ENCODE results near the gene CLDN22. TPM values are rescaled to one million over a fixed set of nuclear protein-coding genes. Genes with fewer than 3 reads are reported as not detected.

CLDN22 gene
- total and polyA plus RNA-seq, 4 donors, result 0.05 TPM; not detected in 3

DNA sequence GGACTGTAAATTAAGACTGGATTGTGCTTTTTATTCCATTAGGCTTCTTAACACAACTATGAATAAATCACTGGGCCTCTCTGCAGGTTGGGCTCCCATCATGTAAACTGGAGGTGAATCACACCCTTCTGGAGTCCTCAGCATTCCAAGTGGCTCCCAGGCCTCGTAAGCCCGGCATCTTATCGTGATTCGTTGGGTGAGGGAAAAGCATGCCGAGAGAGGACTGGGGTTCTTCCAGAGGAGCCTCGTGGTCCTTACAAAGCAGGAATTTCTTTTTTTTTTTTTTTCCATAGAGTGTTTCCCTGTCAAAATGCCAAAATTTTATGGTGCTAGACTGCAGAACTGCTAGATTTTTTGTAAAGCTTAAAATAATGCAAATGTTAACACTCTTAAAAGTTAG, 20.0 kb downstream of the CLDN22 start:
- Histone ChIP-seq H3K27ac (ENCODE audit: low read depth in 1 of 2, low read length in 2 of 2) (no peak overlapping the region), H3K36me3 (ENCODE audit: control insufficient read depth in 4 of 4, insufficient read depth in 3 of 4, low read depth in 1 of 4, low read length in 3 of 4) (peaks cover 4 to 32% (median 19%) of the 10 kb centered on the region in 4 donors), H3K9me3 (ENCODE audit: control insufficient read depth in 4 of 4, low read length in 3 of 4) (no peaks in the 10 kb centered on the region), H3K4me1 (ENCODE audit: control insufficient read depth in 4 of 4, insufficient read depth in 4 of 4, low read length in 3 of 4) (no peaks in the 10 kb centered on the region), H3K27me3 (ENCODE audit: control insufficient read depth in 4 of 4, insufficient read depth in 4 of 4, low read length in 3 of 4) (no peaks in the 10 kb centered on the region), H3K4me3 (ENCODE audit: low read depth in 1 of 3, low read length in 3 of 3) (no peak overlapping the region), H3K9ac (ENCODE audit: low read depth in 1 of 2, low read length in 2 of 2) (no peak overlapping the region)
- no peak for DNase-seq (ENCODE audit: low spot score)
- 77% methylated on average over 6 of the region's 6 CpGs for WGBS
- TF ChIP-seq, protein P1, sequence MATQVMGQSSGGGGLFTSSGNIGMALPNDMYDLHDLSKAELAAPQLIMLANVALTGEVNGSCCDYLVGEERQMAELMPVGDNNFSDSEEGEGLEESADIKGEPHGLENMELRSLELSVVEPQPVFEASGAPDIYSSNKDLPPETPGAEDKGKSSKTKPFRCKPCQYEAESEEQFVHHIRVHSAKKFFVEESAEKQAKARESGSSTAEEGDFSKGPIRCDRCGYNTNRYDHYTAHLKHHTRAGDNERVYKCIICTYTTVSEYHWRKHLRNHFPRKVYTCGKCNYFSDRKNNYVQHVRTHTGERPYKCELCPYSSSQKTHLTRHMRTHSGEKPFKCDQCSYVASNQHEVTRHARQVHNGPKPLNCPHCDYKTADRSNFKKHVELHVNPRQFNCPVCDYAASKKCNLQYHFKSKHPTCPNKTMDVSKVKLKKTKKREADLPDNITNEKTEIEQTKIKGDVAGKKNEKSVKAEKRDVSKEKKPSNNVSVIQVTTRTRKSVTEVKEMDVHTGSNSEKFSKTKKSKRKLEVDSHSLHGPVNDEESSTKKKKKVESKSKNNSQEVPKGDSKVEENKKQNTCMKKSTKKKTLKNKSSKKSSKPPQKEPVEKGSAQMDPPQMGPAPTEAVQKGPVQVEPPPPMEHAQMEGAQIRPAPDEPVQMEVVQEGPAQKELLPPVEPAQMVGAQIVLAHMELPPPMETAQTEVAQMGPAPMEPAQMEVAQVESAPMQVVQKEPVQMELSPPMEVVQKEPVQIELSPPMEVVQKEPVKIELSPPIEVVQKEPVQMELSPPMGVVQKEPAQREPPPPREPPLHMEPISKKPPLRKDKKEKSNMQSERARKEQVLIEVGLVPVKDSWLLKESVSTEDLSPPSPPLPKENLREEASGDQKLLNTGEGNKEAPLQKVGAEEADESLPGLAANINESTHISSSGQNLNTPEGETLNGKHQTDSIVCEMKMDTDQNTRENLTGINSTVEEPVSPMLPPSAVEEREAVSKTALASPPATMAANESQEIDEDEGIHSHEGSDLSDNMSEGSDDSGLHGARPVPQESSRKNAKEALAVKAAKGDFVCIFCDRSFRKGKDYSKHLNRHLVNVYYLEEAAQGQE (IDR thresholded peaks at IDR 0.05), result no peak
- TF ChIP-seq GABPA (IDR thresholded peaks at IDR 0.05 in 1 of 2, conservative IDR thresholded peaks at IDR 0.05 in 1 of 2) (no peak), FOXA2 (IDR thresholded peaks at IDR 0.05) (no peak), HNF4G (IDR thresholded peaks at IDR 0.05) (no peak), YY1 (IDR thresholded peaks at IDR 0.05) (no peak), RAD21 (IDR thresholded peaks at IDR 0.05) (no peak), EGR1 (IDR thresholded peaks at IDR 0.05; ENCODE audit: low read depth in 2 of 2) (no peak), HNF4A (conservative IDR thresholded peaks at IDR 0.05) (no peak), JUND (IDR thresholded peaks at IDR 0.05) (no peak), SP1 (IDR thresholded peaks at IDR 0.05) (no peak), FOXA1 (IDR thresholded peaks at IDR 0.05) (no peak), TAF1 (conservative IDR thresholded peaks at IDR 0.05) (no peak)
- TF ChIP-seq, protein P2, sequence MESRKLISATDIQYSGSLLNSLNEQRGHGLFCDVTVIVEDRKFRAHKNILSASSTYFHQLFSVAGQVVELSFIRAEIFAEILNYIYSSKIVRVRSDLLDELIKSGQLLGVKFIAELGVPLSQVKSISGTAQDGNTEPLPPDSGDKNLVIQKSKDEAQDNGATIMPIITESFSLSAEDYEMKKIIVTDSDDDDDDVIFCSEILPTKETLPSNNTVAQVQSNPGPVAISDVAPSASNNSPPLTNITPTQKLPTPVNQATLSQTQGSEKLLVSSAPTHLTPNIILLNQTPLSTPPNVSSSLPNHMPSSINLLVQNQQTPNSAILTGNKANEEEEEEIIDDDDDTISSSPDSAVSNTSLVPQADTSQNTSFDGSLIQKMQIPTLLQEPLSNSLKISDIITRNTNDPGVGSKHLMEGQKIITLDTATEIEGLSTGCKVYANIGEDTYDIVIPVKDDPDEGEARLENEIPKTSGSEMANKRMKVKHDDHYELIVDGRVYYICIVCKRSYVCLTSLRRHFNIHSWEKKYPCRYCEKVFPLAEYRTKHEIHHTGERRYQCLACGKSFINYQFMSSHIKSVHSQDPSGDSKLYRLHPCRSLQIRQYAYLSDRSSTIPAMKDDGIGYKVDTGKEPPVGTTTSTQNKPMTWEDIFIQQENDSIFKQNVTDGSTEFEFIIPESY (IDR thresholded peaks at IDR 0.05), result no peak
- TF ChIP-seq, protein P3, sequence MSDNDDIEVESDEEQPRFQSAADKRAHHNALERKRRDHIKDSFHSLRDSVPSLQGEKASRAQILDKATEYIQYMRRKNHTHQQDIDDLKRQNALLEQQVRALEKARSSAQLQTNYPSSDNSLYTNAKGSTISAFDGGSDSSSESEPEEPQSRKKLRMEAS (IDR thresholded peaks at IDR 0.05), result no peak
- TF ChIP-seq, protein P4, sequence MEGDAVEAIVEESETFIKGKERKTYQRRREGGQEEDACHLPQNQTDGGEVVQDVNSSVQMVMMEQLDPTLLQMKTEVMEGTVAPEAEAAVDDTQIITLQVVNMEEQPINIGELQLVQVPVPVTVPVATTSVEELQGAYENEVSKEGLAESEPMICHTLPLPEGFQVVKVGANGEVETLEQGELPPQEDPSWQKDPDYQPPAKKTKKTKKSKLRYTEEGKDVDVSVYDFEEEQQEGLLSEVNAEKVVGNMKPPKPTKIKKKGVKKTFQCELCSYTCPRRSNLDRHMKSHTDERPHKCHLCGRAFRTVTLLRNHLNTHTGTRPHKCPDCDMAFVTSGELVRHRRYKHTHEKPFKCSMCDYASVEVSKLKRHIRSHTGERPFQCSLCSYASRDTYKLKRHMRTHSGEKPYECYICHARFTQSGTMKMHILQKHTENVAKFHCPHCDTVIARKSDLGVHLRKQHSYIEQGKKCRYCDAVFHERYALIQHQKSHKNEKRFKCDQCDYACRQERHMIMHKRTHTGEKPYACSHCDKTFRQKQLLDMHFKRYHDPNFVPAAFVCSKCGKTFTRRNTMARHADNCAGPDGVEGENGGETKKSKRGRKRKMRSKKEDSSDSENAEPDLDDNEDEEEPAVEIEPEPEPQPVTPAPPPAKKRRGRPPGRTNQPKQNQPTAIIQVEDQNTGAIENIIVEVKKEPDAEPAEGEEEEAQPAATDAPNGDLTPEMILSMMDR (IDR thresholded peaks at IDR 0.05; ENCODE audit: low read depth, low read length, missing input control), result no peak
- TF ChIP-seq, protein P5, sequence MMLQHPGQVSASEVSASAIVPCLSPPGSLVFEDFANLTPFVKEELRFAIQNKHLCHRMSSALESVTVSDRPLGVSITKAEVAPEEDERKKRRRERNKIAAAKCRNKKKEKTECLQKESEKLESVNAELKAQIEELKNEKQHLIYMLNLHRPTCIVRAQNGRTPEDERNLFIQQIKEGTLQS (IDR thresholded peaks at IDR 0.05), result no peak

DNA sequence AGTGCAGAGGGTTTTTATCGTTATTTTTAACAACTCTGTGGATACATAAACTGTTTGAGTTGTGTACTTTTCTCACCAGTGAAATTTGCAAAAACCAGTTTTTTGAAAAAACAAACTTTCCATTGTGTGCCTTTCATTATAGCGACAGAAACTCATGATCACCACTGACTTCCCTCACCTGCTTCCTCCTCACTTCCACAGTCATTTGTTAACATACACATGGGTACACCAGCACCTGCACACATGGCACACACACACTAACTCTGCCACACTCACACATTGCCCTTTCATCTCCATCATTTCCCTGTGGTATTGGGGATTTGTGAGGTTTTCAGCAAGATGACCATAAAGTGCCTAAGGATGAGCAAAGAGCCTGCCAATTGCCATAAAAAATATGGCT, 20.6 kb downstream of the CLDN22 start:
- Histone ChIP-seq H3K36me3 (ENCODE audit: control insufficient read depth in 4 of 4, insufficient read depth in 3 of 4, low read depth in 1 of 4, low read length in 3 of 4) (peaks cover 4 to 36% (median 24%) of the 10 kb centered on the region in 4 donors), H3K4me1 (ENCODE audit: control insufficient read depth in 4 of 4, insufficient read depth in 4 of 4, low read length in 3 of 4) (no peaks in the 10 kb centered on the region), H3K9me3 (ENCODE audit: control insufficient read depth in 4 of 4, low read length in 3 of 4) (no peaks in the 10 kb centered on the region), H3K4me3 (ENCODE audit: low read depth in 1 of 3, low read length in 3 of 3) (no peak overlapping the region), H3K27me3 (ENCODE audit: control insufficient read depth in 4 of 4, insufficient read depth in 4 of 4, low read length in 3 of 4) (no peaks in the 10 kb centered on the region), H3K9ac (ENCODE audit: low read depth in 1 of 2, low read length in 2 of 2) (no peak overlapping the region), H3K27ac (ENCODE audit: low read depth in 1 of 2, low read length in 2 of 2) (no peak overlapping the region)
- TF ChIP-seq, protein P1 (IDR thresholded peaks at IDR 0.05), result no peak
- TF ChIP-seq, protein P5 (IDR thresholded peaks at IDR 0.05), result no peak
- no peak for TF ChIP-seq HNF4A (conservative IDR thresholded peaks at IDR 0.05)
- no peak for TF ChIP-seq YY1 (IDR thresholded peaks at IDR 0.05)
- TF ChIP-seq RAD21 (IDR thresholded peaks at IDR 0.05), result no peak
- TF ChIP-seq, protein P3 (IDR thresholded peaks at IDR 0.05), result no peak
- no peak for TF ChIP-seq GABPA (IDR thresholded peaks at IDR 0.05 in 1 of 2, conservative IDR thresholded peaks at IDR 0.05 in 1 of 2)
- 89% methylated on average over 2 of the region's 2 CpGs for WGBS
- DNase-seq (ENCODE audit: low spot score), result no peak

Measured in liver (tissue), 9 donors.